Activated naive CD8-positive, alpha-beta T cell treated with anti-CD3 and anti-CD28 coated beads, Interleukin-2, amount 10 ng/mL, durations not matched to agents 7 days and 5 days (primary cell): ENCODE measurements around the gene FGFR1OP2. TPM values are rescaled to one million over a fixed set of nuclear protein-coding genes. Genes with fewer than 3 reads are reported as not detected.
A peak's percentile ranks its signal among the peaks of the same experiment; 100 is the strongest.

ENCODE experiments used
- ATAC-seq: fragments of 150-1000 bp; cut with Tn5 transposase; one replicate; pipeline ENCODE4 v1.10.0; 2021; ENCODE audit warnings: low read depth, moderate library complexity
- POLR2A ChIA-PET: fragments of 350-600 bp; sonication (Branson Sonifier 250); formaldehyde crosslinking; loops from one replicate; lab custom pipeline; 2021; ENCODE audit warnings: antibody characterized with exemption; lab: Charles Lee
- DNase-seq: peaks from one replicate; pipeline ENCODE4 v3.0.0; 2021
- H3K27ac Mint-ChIP-seq: one replicate; pipeline ENCODE4 v1.8.0; 2022; ENCODE audit warnings: mild to moderate bottlenecking, mixed read lengths
- H3K27me3 Mint-ChIP-seq: one replicate; pipeline ENCODE4 v1.8.0; 2022; ENCODE audit warnings: mild to moderate bottlenecking, moderate library complexity, mixed read lengths
- H3K36me3 Mint-ChIP-seq: one replicate; pipeline ENCODE4 v1.8.0; 2021; ENCODE audit warnings: mild to moderate bottlenecking, mixed read lengths
- H3K4me1 Mint-ChIP-seq: one replicate; pipeline ENCODE4 v1.8.0; 2021; ENCODE audit warnings: mixed read lengths
- H3K4me3 Mint-ChIP-seq: one replicate; pipeline ENCODE4 v1.8.0; 2022; ENCODE audit warnings: mild to moderate bottlenecking, moderate library complexity, mixed read lengths
- H3K9me3 Mint-ChIP-seq: one replicate; pipeline ENCODE4 v1.8.0; 2021; ENCODE audit warnings: mixed read lengths
- total RNA-seq, 2 experiments: library from RNA; stranded (reverse); gene quantifications; one replicate each; pipeline ENCODE4 v1.2.3, GENCODE V29; 2021

FGFR1OP2 gene
- total RNA-seq, 2 experiments from 2014 or later, result 102 to 105 TPM

DNA sequence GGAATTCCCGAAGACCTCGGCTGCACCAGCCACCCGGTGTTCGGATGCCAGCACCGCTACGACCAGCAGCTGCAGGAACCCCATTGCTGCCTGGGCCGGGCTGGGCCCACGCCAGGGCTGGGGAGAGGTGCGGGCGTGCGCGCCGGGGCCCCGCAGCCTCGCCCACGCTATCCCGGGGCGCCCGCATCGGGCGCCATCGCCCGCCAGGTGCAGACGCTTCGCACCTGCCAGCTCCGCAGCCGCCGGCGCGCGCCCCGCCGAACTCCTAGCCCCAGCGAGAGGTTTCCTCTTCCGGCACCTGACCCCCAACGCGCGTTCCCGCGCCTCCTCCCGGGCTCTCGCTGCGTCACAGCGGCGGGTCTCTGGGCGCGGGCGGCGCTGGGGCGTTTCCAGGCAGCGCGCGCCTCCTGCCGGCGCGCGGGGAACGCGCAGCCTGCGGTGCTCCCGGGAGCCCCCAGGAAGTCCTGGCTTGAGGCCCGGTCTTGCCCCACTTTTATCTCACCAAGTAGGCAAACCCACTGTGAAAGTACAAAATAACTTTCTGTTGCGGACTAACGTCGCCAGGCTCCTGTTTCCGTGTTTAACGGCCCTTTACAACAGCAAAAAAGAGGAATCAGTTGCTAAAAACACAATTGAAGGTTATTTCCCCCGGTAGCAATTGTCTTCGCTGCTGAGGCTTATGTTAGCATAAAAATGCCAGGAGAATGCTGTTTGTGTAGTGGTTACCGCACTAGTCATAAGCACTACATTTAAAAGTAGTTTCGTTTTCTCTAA lies 76.0 kb downstream of the FGFR1OP2 start, which contains the start of gene TM7SF3:
Gene TM7SF3, minus strand, starts transcription at position 300 of the 774 bp plus-strand sequence. Its CDS starts 216 bp downstream, at position 84.
- ATAC-seq (peak; percentile 92), DNase-seq (peak; percentile 98)
- no peaks in the 10 kb centered on the region for H3K27me3 Mint-ChIP-seq
- peak within 1 kb of the TSS; percentile 93 for H3K27ac Mint-ChIP-seq
- H3K4me3 Mint-ChIP-seq, result peak within 1 kb of the TSS; percentile 95
- POLR2A ChIA-PET, result interaction anchor here (0.6 to 1.2 kb wide), 10 partner anchors 8 to 696 kb away, joined by 3 to 7 read pairs (median 4); partner anchors contain the start of genes ITPR2 and MED21
- no peaks in the 10 kb centered on the region for H3K9me3 Mint-ChIP-seq
- peaks cover 13% of the 10 kb centered on the region for H3K36me3 Mint-ChIP-seq
- peaks cover 50% of the 10 kb centered on the region for H3K4me1 Mint-ChIP-seq

DNA sequence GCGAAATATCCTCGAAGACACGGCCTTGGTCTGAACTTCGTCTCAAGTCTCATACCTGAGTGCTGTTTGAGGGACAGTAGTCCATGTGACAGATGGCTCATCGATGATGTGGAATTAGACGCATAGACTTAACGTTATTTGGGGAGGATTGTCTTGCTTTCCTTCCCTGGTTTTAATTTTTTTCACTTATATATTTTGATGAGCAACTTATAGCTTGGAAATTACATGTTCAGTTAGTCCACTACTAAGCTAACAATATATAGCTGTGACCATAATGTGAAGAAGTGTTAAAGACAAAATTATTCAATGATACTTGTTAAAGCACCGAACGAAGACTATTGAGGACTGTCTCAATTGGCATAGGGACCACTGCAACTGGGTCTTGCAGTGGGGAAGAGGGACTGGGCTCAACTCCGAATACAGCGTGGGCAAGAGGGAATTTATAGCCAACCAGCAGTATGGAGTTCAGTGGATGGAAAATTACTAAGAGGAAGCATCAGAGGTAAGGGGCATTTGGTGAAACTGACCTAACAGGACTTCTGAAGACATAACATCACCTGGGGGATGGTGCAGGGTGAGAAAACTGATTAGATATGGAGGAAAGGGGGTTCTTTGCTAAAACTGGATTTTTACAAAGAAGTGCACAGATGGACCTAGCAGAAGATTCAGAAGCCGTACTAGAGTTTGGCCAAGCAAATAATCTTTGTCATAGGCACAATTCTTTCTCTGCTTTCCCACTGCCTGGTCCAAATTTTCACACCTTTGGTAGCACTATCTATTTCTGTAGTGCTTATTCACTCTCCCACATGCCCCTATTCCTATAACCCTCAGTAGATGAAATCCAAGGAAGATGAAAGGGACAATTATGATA lies 76.8 kb downstream of the FGFR1OP2 start:
- no peak for ATAC-seq
- H3K4me1 Mint-ChIP-seq, result peaks cover 43% of the 10 kb centered on the region
- POLR2A ChIA-PET, result interaction anchor here (0.8 to 1.9 kb wide), 4 partner anchors 10 to 229 kb away, joined by 3 to 7 read pairs (median 4); partner anchors contain the start of gene STK38L
- no peak for DNase-seq
- H3K9me3 Mint-ChIP-seq, result no peaks in the 10 kb centered on the region
- no peaks in the 10 kb centered on the region for H3K27me3 Mint-ChIP-seq
- peaks cover 11% of the 10 kb centered on the region for H3K36me3 Mint-ChIP-seq
- H3K27ac Mint-ChIP-seq, result peak overlapping the region; percentile 93
- peak overlapping the region; percentile 95 for H3K4me3 Mint-ChIP-seq

GRCh38 chr12:27015730-27016076 lies 77.4 kb downstream of the FGFR1OP2 start:
- peak overlapping the region; percentile 20 for H3K4me3 Mint-ChIP-seq
- H3K27ac Mint-ChIP-seq, result peak overlapping the region; percentile 93
- peaks cover 37% of the 10 kb centered on the region for H3K4me1 Mint-ChIP-seq
- H3K9me3 Mint-ChIP-seq, result no peaks in the 10 kb centered on the region
- DNase-seq (no peak), ATAC-seq (no peak)
- POLR2A ChIA-PET, result interaction anchor here (0.8 to 1.9 kb wide), 3 partner anchors 73 to 229 kb away, joined by 3 to 7 read pairs (median 3); partner anchors contain the start of gene STK38L
- peaks cover 1% of the 10 kb centered on the region for H3K27me3 Mint-ChIP-seq
- H3K36me3 Mint-ChIP-seq, result peaks cover 8% of the 10 kb centered on the region

Other genes starting within 250 kb of the FGFR1OP2 start
- 10 to 100 TPM; 43.3 to 43.5 TPM for gene ITPR2, start 105.3 kb upstream of the FGFR1OP2 start, total RNA-seq
- 10 to 100 TPM; 42.4 to 44.6 TPM for gene INTS13, start 489 bp upstream of the FGFR1OP2 start, total RNA-seq
- gene TM7SF3, start 75.9 kb downstream of the FGFR1OP2 start, total RNA-seq, result 10 to 100 TPM; 40.1 to 42.6 TPM
- 10 to 100 TPM; 45.3 to 52.1 TPM for gene MED21, start 84.1 kb downstream of the FGFR1OP2 start, total RNA-seq
- gene C12orf71, start 144.1 kb downstream of the FGFR1OP2 start, total RNA-seq, result not detected